ENCODE results near the gene DMRT2. TPM values are rescaled to one million over a fixed set of nuclear protein-coding genes. Genes with fewer than 3 reads are reported as not detected.

The DMRT2 gene
- total RNA-seq, 1 donor from 2014 or later, result 7.2 TPM

DNA sequence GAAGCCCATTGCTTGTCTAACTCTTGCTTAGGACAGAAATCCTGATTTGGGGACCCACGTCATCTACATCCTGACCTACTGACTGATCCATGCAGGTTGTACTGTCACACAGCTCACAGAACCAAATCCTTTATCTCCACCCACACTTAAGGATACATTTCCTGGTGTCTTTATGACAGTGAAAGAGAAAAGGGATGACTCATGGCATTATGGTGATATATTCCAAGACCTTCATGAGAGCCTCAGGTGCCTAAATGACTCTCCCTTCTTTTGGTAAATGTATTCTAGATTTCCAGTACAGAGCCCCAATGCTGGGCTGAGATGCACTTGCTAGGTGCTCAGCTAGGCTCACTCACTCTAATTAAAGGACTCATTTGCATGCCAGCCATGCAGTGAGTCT, 26.0 kb upstream of the DMRT2 start:
- no peaks in the 10 kb centered on the region for H3K9me3 ChIP-seq
- intact Hi-C loops (cut with DNase I), result no loop called here
- DNase-seq (ENCODE audit: low spot score in 2 of 2), result no peak
- TF ChIP-seq, protein P1, sequence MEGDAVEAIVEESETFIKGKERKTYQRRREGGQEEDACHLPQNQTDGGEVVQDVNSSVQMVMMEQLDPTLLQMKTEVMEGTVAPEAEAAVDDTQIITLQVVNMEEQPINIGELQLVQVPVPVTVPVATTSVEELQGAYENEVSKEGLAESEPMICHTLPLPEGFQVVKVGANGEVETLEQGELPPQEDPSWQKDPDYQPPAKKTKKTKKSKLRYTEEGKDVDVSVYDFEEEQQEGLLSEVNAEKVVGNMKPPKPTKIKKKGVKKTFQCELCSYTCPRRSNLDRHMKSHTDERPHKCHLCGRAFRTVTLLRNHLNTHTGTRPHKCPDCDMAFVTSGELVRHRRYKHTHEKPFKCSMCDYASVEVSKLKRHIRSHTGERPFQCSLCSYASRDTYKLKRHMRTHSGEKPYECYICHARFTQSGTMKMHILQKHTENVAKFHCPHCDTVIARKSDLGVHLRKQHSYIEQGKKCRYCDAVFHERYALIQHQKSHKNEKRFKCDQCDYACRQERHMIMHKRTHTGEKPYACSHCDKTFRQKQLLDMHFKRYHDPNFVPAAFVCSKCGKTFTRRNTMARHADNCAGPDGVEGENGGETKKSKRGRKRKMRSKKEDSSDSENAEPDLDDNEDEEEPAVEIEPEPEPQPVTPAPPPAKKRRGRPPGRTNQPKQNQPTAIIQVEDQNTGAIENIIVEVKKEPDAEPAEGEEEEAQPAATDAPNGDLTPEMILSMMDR (IDR thresholded peaks at IDR 0.05), result no peak
- no peak overlapping the region for H3K4me3 ChIP-seq
- no peaks in the 10 kb centered on the region for H3K36me3 ChIP-seq
- H3K4me1 ChIP-seq, result no peaks in the 10 kb centered on the region
- H3K27ac ChIP-seq, result no peak overlapping the region
- no peaks in the 10 kb centered on the region for H3K27me3 ChIP-seq

DNA sequence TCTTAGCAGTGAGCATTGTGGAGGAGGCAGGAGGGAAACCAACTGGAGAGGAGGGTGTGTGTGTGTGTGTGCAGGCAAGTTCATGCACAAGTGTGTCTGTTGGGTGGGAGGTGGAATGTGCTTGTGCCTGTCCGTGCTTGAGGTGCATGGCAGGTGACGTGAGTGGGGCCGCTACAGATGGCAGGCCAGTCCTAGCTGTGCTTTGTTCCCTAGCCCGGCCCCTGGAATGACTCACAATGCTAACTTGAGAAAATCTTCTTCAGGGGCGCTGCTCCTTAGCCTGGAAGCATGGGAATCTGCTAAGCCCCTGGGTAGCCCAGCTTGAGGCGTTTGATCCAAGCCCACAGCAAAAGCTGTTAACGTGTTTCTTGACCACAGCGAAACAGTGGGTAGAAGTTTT, 25.0 kb upstream of the DMRT2 start:
- H3K27ac ChIP-seq, result no peak overlapping the region
- no peak for DNase-seq (ENCODE audit: low spot score in 2 of 2)
- intact Hi-C loops (cut with DNase I), result no loop called here
- no peaks in the 10 kb centered on the region for H3K4me1 ChIP-seq
- H3K9me3 ChIP-seq, result no peaks in the 10 kb centered on the region
- no peak overlapping the region for H3K4me3 ChIP-seq
- no peaks in the 10 kb centered on the region for H3K27me3 ChIP-seq
- H3K36me3 ChIP-seq, result no peaks in the 10 kb centered on the region
- TF ChIP-seq, protein P1 (IDR thresholded peaks at IDR 0.05), result no peak

DNA sequence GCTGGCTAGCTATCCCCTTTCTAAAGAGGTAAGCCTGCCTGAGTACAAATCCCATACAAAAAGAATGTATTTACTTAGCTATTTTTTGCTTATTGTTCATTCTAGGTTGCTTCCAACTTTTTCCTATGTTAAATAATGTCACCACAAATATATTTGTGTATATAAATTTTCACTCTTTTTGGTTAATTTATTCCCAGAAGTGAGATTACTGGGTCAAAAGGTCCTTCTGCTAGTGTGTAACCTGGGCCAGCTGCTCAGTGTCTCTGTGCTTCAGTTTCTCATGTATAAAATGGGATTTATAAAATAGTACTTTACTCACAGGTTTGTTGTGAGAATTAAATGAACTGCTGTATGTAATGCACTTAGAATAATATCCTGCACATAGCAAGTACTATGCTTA, 23.9 kb upstream of the DMRT2 start:
- no peaks in the 10 kb centered on the region for H3K9me3 ChIP-seq
- H3K4me3 ChIP-seq, result no peak overlapping the region
- H3K36me3 ChIP-seq, result no peaks in the 10 kb centered on the region
- H3K4me1 ChIP-seq, result no peaks in the 10 kb centered on the region
- TF ChIP-seq, protein P1 (IDR thresholded peaks at IDR 0.05), result no peak
- H3K27ac ChIP-seq, result no peak overlapping the region
- H3K27me3 ChIP-seq, result no peaks in the 10 kb centered on the region
- no peak for DNase-seq (ENCODE audit: low spot score in 2 of 2)
- intact Hi-C loops (cut with DNase I), result no loop called here

DNA sequence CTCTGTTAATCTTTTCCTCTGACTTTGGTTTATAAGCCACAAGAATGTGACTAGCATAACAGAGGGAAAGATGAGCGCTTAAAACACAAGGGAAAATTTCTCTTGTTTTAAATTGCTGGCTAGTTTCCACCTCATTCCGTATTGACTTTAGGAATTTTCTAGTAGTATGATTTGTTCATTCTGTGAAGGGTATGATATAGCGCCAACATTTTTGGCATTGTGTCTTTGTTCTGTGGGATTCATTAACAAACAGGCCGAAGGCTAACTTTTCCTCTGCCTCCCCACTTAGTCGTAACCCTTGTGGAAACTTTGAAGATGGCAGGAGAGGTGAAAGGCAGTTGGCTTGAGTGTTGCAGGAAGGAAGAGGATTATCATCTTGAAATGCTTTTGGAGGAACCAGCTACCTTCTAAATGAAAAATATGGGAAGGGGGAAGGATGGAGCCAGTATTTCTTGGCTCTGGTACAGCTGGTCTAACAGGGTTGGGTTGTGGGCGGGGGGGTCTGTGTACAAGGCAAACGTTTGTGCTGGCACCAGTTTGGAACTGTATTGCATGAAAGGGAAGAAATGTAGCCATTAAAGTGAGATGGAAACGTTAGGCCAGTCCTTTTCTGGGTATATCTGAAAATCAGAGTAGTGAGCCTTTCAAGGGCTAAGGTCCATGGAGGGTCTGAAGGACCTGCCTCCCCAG, 21.5 kb upstream of the DMRT2 start:
- Histone ChIP-seq H3K27me3 (no peaks in the 10 kb centered on the region), H3K27ac (no peak overlapping the region), H3K4me3 (no peak overlapping the region), H3K4me1 (no peaks in the 10 kb centered on the region), H3K9me3 (no peaks in the 10 kb centered on the region), H3K36me3 (no peaks in the 10 kb centered on the region)
- TF ChIP-seq, protein P1 (IDR thresholded peaks at IDR 0.05), result no peak
- intact Hi-C loops (cut with DNase I), result no loop called here
- DNase-seq (ENCODE audit: low spot score in 2 of 2), result no peak

DNA sequence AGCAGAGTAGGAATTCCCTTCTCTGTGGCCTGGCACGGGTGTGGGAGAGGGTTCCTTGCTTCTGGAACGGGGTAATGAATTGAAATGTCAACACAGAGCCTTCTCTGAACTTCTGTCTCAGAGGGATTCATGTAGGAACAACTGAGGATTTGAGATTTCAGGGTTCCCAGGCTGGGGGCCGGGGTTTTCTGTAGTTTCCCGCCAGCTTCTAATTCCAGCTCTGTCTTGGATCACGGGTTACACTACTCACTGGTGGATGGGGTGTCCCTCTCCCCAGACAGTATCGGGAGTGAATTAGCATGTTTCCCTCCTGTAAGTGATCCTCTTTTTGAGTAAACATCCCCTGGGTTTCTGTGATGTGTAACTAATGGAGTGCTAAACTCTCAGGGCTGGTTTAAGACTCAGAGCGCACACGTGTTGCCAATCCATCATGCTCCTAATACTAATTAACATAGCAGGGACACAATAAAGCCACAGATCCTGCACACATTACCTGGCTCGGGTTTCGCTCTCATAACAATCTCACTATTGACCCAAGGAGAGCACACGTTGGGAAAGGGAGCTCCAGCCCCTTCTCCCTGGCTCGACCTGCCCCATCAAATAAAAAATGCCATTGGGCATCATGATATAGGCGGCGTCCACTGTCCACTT, 18.1 kb upstream of the DMRT2 start:
- Histone ChIP-seq H3K4me3 (no peak overlapping the region), H3K36me3 (no peaks in the 10 kb centered on the region), H3K27ac (no peak overlapping the region), H3K9me3 (no peaks in the 10 kb centered on the region), H3K27me3 (no peaks in the 10 kb centered on the region), H3K4me1 (no peaks in the 10 kb centered on the region)
- TF ChIP-seq, protein P1 (IDR thresholded peaks at IDR 0.05), result no peak
- DNase-seq (ENCODE audit: low spot score in 2 of 2), result no peak
- intact Hi-C loops (cut with DNase I), result no loop called here

Data from ascending aorta (tissue), 2 donors.